ENCODE results near the gene TSPAN10. TPM values are rescaled to one million over a fixed set of nuclear protein-coding genes. Genes with fewer than 3 reads are reported as not detected.

The TSPAN10 gene
- total and polyA plus RNA-seq, 2 of the 13 experiments (the other 11 are each of a cell fraction or from before 2014, with no cell fraction given): 0.54 to 0.75 TPM

DNA sequence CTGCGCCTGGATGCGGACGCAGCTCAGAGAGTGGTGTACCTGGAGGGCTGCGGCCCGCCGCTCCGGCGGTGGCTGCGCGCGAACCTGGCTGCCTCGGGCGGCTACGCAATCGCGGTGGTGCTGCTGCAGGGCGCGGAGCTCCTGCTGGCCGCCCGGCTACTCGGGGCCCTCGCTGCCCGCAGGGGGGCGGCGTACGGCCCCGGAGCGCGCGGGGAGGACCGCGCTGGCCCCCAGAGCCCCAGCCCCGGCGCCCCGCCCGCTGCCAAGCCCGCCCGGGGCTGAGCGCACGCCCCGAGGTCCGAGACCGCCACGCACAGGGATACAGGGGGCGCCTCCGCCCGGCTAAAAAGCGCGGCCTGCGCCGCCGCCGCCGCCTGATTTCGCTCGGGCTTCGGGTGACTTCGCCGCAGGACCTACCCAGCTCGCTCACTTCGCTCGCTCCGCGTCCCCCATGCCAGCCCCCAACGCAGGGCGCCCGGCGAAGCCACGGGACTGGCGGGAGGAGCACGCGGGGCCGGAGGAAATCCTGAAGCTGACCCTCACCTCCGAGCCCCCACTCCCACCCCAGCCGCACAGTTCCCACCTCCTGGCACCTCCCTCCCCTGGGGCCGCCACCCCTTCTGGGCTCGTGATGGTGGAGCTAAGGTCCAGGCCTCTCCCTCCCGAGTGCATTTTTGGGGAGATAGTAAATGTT is 11.2 kb downstream of the TSPAN10 start:
- no peaks in the 10 kb centered on the region for H4K20me1 ChIP-seq (ENCODE audit: insufficient read depth, low read length)
- no peak overlapping the region for H3K4me3 ChIP-seq (replicated peaks in 1 of 3; ENCODE audit: insufficient read depth in 1 of 3, low read depth in 2 of 3, low read length in 3 of 3)
- in situ Hi-C loops (cut with HindIII; ENCODE audit: extremely low pct_ligation_motif_present, low pct_unique_long_range_greater_than_20kb): no loop called here
- ATAC-seq (no peak), FAIRE-seq (no peak), DNase-seq (ENCODE audit: low spot score) (no peak)
- H3K9ac ChIP-seq (ENCODE audit: insufficient read depth, low read depth, low read length): no peak overlapping the region
- WGBS (ENCODE audit: low lambda C conversion rate): 90% methylated on average over 74 of the region's 78 CpGs
- intact Hi-C loops (cut with micrococcal nuclease; ENCODE audit: unreplicated experiment): no loop called here
- ChIA-PET POLR2A (interaction anchor here (1.2 kb wide), 1 partner anchor 12 kb away, joined by 4 read pairs; the partner anchor contains the start of gene NPLOC4), CTCF (ENCODE audit: low intra/inter-chr PET ratio, low total read pairs) (no interaction called here)
- H3K27ac ChIP-seq (ENCODE audit: extremely low read length, insufficient read depth, low read length): no peak overlapping the region
- no peak overlapping the region for H3K4me2 ChIP-seq (ENCODE audit: low read depth, low read length)
- H3K79me2 ChIP-seq (ENCODE audit: insufficient read depth, low read length): no peaks in the 10 kb centered on the region
- peaks cover 6% of the 10 kb centered on the region; the same call in 1 of the 2 replicates for H3K9me3 ChIP-seq (ENCODE audit: low read length)
- no TSS peak for BruUV-seq (replicated peaks)
- TF ChIP-seq ELF3 (CRISPR knock-in tag; IDR thresholded peaks at IDR 0.05): no peak
- no peak for TF ChIP-seq ZNF33B (CRISPR knock-in tag; IDR thresholded peaks at IDR 0.05)
- no peak for TF ChIP-seq TBL1XR1 (IDR thresholded peaks at IDR 0.05; ENCODE audit: borderline replicate concordance, low read length, partially characterized antibody)
- TF ChIP-seq ETS1 (CRISPR knock-in tag; IDR thresholded peaks at IDR 0.05): no peak
- TF ChIP-seq KDM2A (CRISPR knock-in tag; IDR thresholded peaks at IDR 0.05; ENCODE audit: borderline replicate concordance, low read depth): no peak
- TF ChIP-seq ZBTB20 (CRISPR knock-in tag; IDR thresholded peaks at IDR 0.05; ENCODE audit: borderline replicate concordance, low read depth): no peak
- no peak for TF ChIP-seq ZNF510 (CRISPR knock-in tag; IDR thresholded peaks at IDR 0.05; ENCODE audit: low read depth)
- TF ChIP-seq MTA3 (CRISPR knock-in tag; IDR thresholded peaks at IDR 0.05): no peak
- TF ChIP-seq ZBTB1 (CRISPR knock-in tag; IDR thresholded peaks at IDR 0.05; ENCODE audit: borderline replicate concordance): no peak
- no peak for TF ChIP-seq HOXA9 (CRISPR knock-in tag; IDR thresholded peaks at IDR 0.05; ENCODE audit: borderline replicate concordance)
- no peak for TF ChIP-seq ZNF556 (CRISPR knock-in tag; IDR thresholded peaks at IDR 0.05; ENCODE audit: borderline replicate concordance)
- TF ChIP-seq NR2F1 (CRISPR knock-in tag; IDR thresholded peaks at IDR 0.05): no peak
- no peak for TF ChIP-seq SOX6 (IDR thresholded peaks at IDR 0.05)
- TF ChIP-seq SOX6 (CRISPR knock-in tag; IDR thresholded peaks at IDR 0.05): no peak
- no peak for TF ChIP-seq STAG1 (CRISPR knock-in tag; IDR thresholded peaks at IDR 0.05)
- no peak for TF ChIP-seq ZNF761 (CRISPR knock-in tag; conservative IDR thresholded peaks at IDR 0.05)
- TF ChIP-seq KMT2A (CRISPR knock-in tag; IDR thresholded peaks at IDR 0.05): no peak
- TF ChIP-seq NR3C1 (CRISPR knock-in tag; IDR thresholded peaks at IDR 0.05): no peak
- TF ChIP-seq IKZF4 (CRISPR knock-in tag; IDR thresholded peaks at IDR 0.05; ENCODE audit: borderline replicate concordance, low read depth, not compliant biosample characterization): no peak
- 0 out of 5 replicates have a peak, but pooled peaks cover 0 to 7% of the 10 kb centered on the region in 2 experiments for H3K27me3 ChIP-seq (ENCODE audit: control insufficient read depth in 1 of 2, insufficient read depth in 2 of 2, low read length in 2 of 2)
- no peak overlapping the region for H2AFZ ChIP-seq (ENCODE audit: low read length)
- H3K4me1 ChIP-seq (ENCODE audit: insufficient read depth, low read length): peaks cover 23% of the 10 kb centered on the region
- no peaks in the 10 kb centered on the region for H3K36me3 ChIP-seq (replicated peaks in 1 of 2; ENCODE audit: control insufficient read depth in 1 of 2, insufficient read depth in 2 of 2, low read length in 2 of 2)

Measured in HepG2 (cell line).